Right atrium auricular region (tissue), 2 donors: Measurements from ENCODE around the gene GP9. TPM values are rescaled to one million over a fixed set of nuclear protein-coding genes. Genes with fewer than 3 reads are reported as not detected.

Experiments
- DNase-seq: peaks from one replicate; pipeline ENCODE4 v3.0.0-alpha.2; 2019; ENCODE audit warnings: low spot score
- H3K27ac ChIP-seq, 2 donors: fragments of 200-600 bp; sonication (generic); 1 replicate in 1 of 2; 2 replicates in 1 of 2; pipeline ENCODE4 v1.5.1; 2016 to 2019
- H3K27me3 ChIP-seq, 2 donors: fragments of 200-600 bp; sonication (generic); one replicate each; pipeline versions ENCODE4 v1.5.1 to v1.6.0; 2017 to 2019
- H3K36me3 ChIP-seq: fragments of 200-600 bp; sonication (generic); one replicate; pipeline ENCODE4 v1.5.1; 2016
- H3K4me1 ChIP-seq, 2 donors: fragments of 200-600 bp; sonication (generic); one replicate each; pipeline versions ENCODE4 v1.5.1 to v1.6.0; 2017 to 2019
- H3K4me3 ChIP-seq, 2 donors: fragments of 200-600 bp; sonication (generic); 1 replicate in 1 of 2; 2 replicates in 1 of 2; pipeline ENCODE4 v1.5.1; 2017 to 2019; ENCODE audit warnings: mild to moderate bottlenecking in 1 of 2, moderate library complexity in 1 of 2
- H3K9me3 ChIP-seq, 2 donors: fragments of 200-600 bp; sonication (generic); one replicate each; pipeline ENCODE4 v1.5.1; 2019
- CTCF ChIP-seq, 2 donors: fragments of 200-600 bp; sonication (generic); IDR thresholded peaks; one replicate each; pipeline ENCODE4 v1.5.1; 2019; ENCODE audit warnings: antibody characterized with exemption in 2 of 2
- total RNA-seq, 2 donors: library from RNA; depleted of rRNA; stranded (reverse); fragments of >200 nt; gene quantifications; one replicate each; pipeline ENCODE4 v1.1.0, GENCODE V29; 2016

Gene GP9
- total RNA-seq, 2 donors from 2014 or later, result not detected

- no peak for DNase-seq
- H3K36me3 ChIP-seq, result no peaks in the 10 kb centered on the region
- no peak overlapping the region for H3K4me3 ChIP-seq
- no peak for TF ChIP-seq CTCF (IDR thresholded peaks at IDR 0.05)
- peaks cover 0 to 2% of the 10 kb centered on the region in 2 donors for H3K4me1 ChIP-seq
- H3K27me3 ChIP-seq, result no peaks in the 10 kb centered on the region
- H3K27ac ChIP-seq, result no peak overlapping the region
- no peaks in the 10 kb centered on the region for H3K9me3 ChIP-seq
Measured at GRCh38 chr3:129034642-129035041, 25.9 kb upstream of the GP9 start.

DNA sequence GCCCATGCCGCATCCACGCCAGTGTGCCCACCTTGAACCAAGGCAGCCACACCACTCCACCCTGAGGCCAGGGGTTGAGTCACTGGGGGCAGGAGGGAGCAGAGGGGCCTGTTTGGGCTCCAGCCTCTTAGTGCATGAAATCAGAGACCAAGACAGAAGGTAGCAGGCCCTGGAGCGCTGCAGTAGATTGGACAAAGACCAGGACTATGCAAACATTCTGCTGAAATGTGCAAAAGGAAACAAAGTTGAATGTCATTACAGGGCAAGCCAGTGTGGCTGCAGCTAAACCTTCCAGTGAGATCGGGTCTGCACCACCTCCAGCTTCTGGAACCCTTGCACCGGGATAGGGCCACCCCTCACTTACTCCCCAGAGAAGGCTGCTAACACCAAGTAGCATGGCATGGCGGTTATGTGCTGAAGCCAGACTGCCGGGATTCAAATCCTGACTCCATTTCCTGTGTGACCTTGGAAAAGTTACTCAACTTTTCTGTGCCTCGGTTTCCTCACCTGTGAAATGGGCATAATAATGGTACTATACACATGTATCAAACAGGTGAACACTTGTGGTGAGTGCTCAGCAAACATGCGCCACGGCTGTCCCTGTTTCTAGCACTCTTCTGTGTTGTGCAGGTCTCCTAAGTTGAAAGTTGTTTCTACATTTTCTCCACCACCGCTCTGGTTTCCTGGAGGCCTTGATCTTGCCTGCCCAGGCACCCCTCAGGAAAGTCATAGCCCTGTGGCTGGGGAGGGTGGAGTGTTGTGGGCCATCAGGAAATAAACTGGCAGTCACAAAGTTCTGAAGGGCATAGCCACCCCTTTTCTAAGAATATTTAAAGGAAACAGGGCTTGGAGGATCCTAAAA, 25.0 kb upstream of the GP9 start:
- no peak overlapping the region for H3K27ac ChIP-seq
- DNase-seq, result no peak
- H3K9me3 ChIP-seq, result no peaks in the 10 kb centered on the region
- TF ChIP-seq CTCF (IDR thresholded peaks at IDR 0.05), result no peak
- H3K27me3 ChIP-seq, result no peaks in the 10 kb centered on the region
- H3K4me1 ChIP-seq, result peaks cover 0 to 4% of the 10 kb centered on the region in 2 donors
- no peak overlapping the region for H3K4me3 ChIP-seq
- H3K36me3 ChIP-seq, result no peaks in the 10 kb centered on the region

DNA sequence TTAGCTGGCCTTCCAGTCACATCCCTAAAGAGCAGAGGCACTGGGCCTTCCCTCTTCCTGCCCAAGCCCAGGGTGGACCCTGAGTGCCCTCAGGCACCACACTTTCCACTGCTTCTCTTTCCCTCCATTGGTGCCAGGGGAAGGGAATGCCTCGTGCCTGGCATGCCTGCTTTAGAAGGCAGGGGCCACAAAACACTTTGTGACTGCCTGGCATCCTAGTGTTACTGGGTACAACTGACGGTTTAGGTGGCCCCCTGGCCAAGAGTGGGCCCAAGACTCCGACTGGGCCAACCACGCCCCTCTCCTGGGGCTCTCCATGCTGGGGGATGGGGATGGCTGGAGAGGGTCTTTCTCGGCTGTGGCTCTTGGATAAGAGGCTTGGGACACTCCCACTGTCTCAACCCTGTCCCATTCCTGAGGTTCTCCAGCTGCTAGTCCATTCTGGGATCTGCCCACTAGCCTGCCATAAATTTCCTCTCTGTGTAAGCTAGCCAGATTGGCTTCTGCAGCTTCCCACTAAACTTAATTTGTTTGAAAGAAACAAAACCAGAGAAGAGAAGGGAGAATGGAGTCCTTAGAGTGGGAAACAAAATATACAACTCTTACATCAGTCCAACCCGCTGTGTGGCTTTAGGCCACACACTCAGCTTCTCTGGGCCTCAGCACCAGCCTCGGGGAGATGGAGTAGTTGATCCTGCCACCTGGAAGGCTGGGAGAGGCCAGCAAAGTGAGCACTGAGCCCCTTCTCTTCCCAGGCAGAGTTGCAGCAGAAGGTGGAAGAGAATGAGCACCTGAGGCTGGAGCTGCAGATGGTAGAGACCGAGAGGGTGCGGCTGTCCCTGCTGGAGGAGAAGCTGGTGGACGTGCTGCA, 24.1 kb upstream of the GP9 start:
- H3K4me3 ChIP-seq, result no peak overlapping the region
- H3K4me1 ChIP-seq, result peaks cover 0 to 4% of the 10 kb centered on the region in 2 donors
- no peaks in the 10 kb centered on the region for H3K36me3 ChIP-seq
- no peak for TF ChIP-seq CTCF (IDR thresholded peaks at IDR 0.05)
- DNase-seq, result no peak
- H3K27me3 ChIP-seq, result no peaks in the 10 kb centered on the region
- H3K9me3 ChIP-seq, result no peaks in the 10 kb centered on the region
- no peak overlapping the region for H3K27ac ChIP-seq

GRCh38 chr3:129037093-129037419, 23.5 kb upstream of the GP9 start:
- no peak for DNase-seq

More at GRCh38 chr3:129037093-129037419, 23.5 kb upstream of the GP9 start:
- Histone ChIP-seq H3K36me3 (no peaks in the 10 kb centered on the region), H3K4me1 (peaks cover 0 to 4% of the 10 kb centered on the region in 2 donors), H3K9me3 (no peaks in the 10 kb centered on the region), H3K27me3 (no peaks in the 10 kb centered on the region), H3K4me3 (no peak overlapping the region), H3K27ac (no peak overlapping the region)
- no peak for TF ChIP-seq CTCF (IDR thresholded peaks at IDR 0.05)
